ENCODE results near the gene BACE2.

BACE2 gene

GRCh38 chr21:41321908-41322495, 154.0 kb downstream of the BACE2 start:
- no peak for DNase-seq (ENCODE audit: low spot score)

GRCh38 chr21:41322496-41323382, 154.8 kb downstream of the BACE2 start:
- DNase-seq (ENCODE audit: low spot score) = no peak

- DNase-seq (ENCODE audit: low spot score) = no peak
Measured at GRCh38 chr21:41325138-41325912, 157.4 kb downstream of the BACE2 start.

GRCh38 chr21:41326414-41327080, 158.6 kb downstream of the BACE2 start:
- no peak for DNase-seq (ENCODE audit: low spot score)

- DNase-seq (ENCODE audit: low spot score) = no peak
Measured at GRCh38 chr21:41327753-41328152, 159.8 kb downstream of the BACE2 start.

GRCh38 chr21:41328660-41329607, 161.0 kb downstream of the BACE2 start:
- DNase-seq (ENCODE audit: low spot score) = no peak

All from germinal center (tissue), 1 donor.